ENCODE data around the gene PRPS1. TPM values are rescaled to one million over a fixed set of nuclear protein-coding genes. Genes with fewer than 3 reads are reported as not detected.

The PRPS1 gene
- total RNA-seq, 2 experiments from 2014 or later = 123 to 129 TPM

DNA sequence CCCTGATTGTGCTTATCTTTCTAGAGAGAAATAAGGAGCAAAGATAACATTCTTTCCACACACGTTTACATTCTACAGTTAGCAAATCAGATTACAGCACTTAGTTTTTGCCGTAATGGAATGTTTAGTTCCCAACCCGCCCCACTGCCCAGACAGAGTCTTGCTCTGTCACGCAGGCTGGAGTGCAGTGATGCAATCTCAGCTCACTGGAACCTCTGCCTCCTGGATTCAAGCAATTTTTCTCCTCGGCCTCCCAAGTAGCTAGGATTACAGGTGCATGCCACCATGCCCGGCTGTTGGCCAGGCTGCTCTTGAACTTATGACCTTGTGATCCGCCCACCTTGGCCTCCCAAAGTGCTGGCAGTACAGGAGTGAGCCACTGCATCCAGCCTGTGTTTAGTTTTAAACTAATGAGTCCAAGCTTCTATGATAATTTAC, 8.4 kb upstream of the PRPS1 start:
- no peaks in the 10 kb centered on the region for H3K9me3 Mint-ChIP-seq
- H3K4me3 Mint-ChIP-seq = no peak overlapping the region
- no peaks in the 10 kb centered on the region for H3K4me1 Mint-ChIP-seq
- no peaks in the 10 kb centered on the region for H3K36me3 Mint-ChIP-seq
- DNase-seq = no peak
- H3K27me3 Mint-ChIP-seq = no peaks in the 10 kb centered on the region
- H3K27ac Mint-ChIP-seq = no peak overlapping the region

DNA sequence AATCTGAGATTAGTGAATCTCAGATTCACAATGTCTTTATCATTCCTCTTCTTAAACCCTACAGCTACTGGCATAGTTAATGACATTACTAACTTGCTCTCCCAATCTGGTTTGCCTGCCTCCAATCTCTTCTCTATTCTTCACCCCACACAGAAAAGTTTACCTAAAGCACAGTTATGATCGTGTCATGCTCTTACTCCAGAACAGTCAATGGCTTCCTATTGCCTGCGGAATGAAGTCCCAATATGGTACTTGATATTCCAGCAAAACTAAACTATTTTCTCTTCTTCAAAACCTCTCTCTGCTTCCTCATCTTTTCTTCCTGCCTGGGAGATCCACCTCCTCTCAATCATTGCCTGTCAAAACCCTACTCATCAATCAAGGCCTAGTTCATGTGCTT, 3.4 kb upstream of the PRPS1 start:
- Mint-ChIP-seq H3K27ac (no peak overlapping the region), H3K36me3 (no peaks in the 10 kb centered on the region), H3K4me1 (peaks cover 3% of the 10 kb centered on the region), H3K27me3 (no peaks in the 10 kb centered on the region), H3K9me3 (no peaks in the 10 kb centered on the region), H3K4me3 (no peak overlapping the region)
- DNase-seq = no peak

DNA sequence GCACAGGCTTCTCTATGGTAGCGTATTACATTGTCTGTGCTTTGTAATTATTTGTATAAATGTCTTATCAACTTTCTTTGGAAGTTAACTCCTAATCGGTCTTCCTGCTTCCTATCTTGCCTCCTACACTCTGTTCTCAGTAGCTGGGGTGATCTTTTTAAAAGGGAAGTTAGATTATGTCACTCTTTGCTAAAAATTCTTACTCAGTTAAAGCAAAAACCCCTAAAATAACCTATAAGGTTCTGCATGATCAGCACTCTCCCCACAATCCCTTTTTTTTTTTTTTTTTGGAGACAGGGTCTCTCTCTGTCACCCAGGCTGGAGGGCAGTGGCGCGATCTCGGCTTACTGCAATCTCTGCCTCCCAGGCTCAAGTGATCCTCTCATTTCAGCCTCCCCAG, 2.6 kb upstream of the PRPS1 start:
- H3K27me3 Mint-ChIP-seq = no peaks in the 10 kb centered on the region
- DNase-seq = no peak
- H3K27ac Mint-ChIP-seq = no peak overlapping the region
- H3K9me3 Mint-ChIP-seq = no peaks in the 10 kb centered on the region
- H3K4me1 Mint-ChIP-seq = peaks cover 12% of the 10 kb centered on the region
- H3K4me3 Mint-ChIP-seq = no peak overlapping the region
- H3K36me3 Mint-ChIP-seq = no peaks in the 10 kb centered on the region

DNA sequence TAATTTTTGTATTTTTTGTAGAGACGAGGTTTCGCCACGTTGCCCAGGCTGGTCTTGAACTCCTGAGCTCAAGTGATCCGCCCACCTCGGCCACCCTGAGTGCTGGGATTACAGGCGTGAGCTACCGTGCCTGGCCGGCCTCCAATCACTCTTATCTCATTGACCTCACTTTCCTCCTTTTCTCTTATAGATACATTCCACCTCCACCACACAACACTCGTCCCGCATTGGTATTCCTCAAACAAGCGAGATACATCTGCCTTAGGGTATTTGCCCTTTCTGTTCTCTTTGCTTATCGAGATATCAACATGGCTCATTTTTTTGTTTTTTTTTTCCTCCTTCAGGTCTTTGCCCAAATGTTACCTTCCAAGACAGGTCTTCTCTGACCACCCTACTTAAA, 1.8 kb upstream of the PRPS1 start:
- Mint-ChIP-seq H3K27me3 (no peaks in the 10 kb centered on the region), H3K4me1 (peaks cover 13% of the 10 kb centered on the region), H3K27ac (no peak overlapping the region), H3K36me3 (no peaks in the 10 kb centered on the region), H3K4me3 (no peak overlapping the region), H3K9me3 (no peaks in the 10 kb centered on the region)
- no peak for DNase-seq

DNA sequence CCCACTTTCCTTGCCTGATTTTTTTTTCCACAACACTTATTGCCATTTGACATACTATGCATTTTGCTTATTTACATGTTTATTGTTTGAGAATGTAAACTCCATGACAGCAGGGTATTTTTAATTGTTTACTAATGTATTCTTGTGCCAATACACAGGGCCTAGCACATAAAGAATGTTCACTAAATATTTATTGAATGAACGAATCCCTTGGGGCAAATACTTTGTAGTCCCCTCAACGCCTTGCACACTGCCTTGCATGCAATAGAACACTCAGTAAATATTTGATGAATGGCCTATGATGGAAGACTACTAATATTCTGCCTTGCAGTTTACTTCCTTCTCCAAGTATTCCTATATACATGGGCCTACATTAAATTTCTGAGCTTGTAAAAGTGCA, 1.4 kb upstream of the PRPS1 start:
- peaks cover 14% of the 10 kb centered on the region for H3K4me1 Mint-ChIP-seq
- H3K36me3 Mint-ChIP-seq = no peaks in the 10 kb centered on the region
- H3K27me3 Mint-ChIP-seq = no peaks in the 10 kb centered on the region
- no peak for DNase-seq
- no peaks in the 10 kb centered on the region for H3K9me3 Mint-ChIP-seq
- H3K27ac Mint-ChIP-seq = no peak overlapping the region
- no peak overlapping the region for H3K4me3 Mint-ChIP-seq

DNA sequence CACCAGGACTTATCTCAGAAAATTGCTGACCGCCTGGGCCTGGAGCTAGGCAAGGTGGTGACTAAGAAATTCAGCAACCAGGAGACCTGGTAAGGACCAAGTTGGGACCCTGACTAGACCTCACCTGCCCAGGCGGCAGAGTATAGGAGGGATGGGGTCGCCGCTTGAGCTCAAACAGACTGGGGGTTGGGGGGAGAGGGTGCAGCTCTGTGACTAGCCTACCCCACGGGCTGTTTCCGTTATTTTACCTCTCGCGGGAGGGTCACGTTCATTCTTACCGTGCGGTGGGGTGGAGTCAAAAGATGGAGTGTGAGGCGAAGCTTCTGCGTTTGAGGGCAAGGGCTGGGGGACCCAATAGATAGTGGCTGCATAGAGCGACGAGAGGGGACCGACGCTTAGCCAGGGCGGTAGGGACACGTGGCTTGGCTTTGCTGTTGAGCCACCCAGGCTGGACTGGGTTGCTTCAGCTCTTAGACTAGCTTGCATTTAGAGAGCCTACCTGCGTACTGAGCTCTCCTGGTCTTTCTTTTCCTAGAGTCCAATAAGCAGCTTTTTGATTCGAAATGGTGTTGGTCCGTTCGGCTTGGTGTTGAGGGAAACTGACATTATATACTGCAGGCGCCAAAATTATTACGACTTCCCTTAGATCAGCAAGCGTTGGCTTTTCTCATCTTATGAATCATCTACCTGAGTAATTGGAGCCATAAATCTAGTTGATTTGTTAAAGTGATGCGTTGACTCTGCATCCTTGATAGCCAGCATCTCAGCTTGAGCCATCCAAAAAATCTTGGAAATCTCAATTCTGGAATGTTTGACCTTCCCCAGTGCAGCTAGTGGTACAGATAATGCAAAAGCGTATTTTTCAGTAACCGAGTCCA, 591 bp downstream of the PRPS1 start:
- Mint-ChIP-seq H3K4me3 (peak overlapping the region; percentile 92), H3K4me1 (peaks cover 20% of the 10 kb centered on the region), H3K9me3 (no peaks in the 10 kb centered on the region), H3K27ac (peak overlapping the region; percentile 94), H3K36me3 (peaks cover 5% of the 10 kb centered on the region), H3K27me3 (no peaks in the 10 kb centered on the region)
- peak; percentile 52 for DNase-seq

DNA sequence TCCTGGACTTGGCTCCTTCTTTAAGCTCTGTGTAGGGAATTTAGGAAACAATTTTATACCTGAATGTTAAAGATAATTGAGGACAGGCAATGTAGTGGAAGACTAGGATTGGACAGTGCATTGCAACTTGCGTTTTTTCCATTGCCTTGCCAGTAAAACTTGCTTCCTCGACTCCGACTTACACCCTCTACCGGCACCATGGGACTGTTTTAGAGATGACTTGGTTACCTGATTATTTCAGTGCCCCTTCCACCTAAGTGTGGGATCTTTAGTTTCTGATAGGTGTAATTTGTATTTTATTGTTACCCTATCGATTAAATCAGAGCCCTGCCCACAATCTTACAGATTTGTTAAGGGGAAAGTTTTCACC, 1.2 kb downstream of the PRPS1 start:
- peak overlapping the region; percentile 94 for H3K27ac Mint-ChIP-seq
- H3K27me3 Mint-ChIP-seq = no peaks in the 10 kb centered on the region
- DNase-seq = peak; percentile 2
- H3K4me3 Mint-ChIP-seq = peak overlapping the region; percentile 92
- H3K4me1 Mint-ChIP-seq = peaks cover 20% of the 10 kb centered on the region
- no peaks in the 10 kb centered on the region for H3K9me3 Mint-ChIP-seq
- peaks cover 5% of the 10 kb centered on the region for H3K36me3 Mint-ChIP-seq

DNA sequence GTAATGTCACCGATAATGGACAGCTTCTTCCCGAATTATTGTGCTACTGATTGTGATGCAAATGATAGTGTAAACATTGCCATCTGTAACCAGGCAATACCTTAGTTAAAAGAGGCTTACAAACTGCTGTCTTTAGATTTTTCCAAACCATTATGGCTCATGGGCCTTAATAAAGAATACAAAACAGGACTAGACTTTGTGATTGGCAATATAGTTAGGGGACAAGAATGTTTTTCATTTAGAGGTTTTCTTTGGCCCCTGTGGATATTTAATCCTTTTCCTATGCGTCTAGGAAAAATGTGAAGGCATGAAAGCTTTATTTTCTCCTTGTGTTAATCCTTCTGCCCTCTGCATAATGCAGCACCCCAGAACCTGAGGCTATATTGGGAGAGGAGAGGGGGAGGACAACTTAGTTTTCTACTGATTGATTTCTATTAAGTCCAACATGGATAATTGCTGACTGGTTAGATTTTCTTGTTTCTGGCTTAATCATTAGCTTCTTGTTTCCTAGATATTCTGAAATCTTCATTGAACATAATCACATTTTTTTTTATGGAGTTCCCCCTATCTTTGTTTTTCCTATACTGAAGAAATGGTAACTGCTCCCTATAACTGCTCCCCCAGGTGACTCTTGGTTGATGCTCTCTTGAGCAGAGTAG, 1.9 kb downstream of the PRPS1 start:
- no peaks in the 10 kb centered on the region for H3K9me3 Mint-ChIP-seq
- peak overlapping the region; percentile 92 for H3K4me3 Mint-ChIP-seq

DNA sequence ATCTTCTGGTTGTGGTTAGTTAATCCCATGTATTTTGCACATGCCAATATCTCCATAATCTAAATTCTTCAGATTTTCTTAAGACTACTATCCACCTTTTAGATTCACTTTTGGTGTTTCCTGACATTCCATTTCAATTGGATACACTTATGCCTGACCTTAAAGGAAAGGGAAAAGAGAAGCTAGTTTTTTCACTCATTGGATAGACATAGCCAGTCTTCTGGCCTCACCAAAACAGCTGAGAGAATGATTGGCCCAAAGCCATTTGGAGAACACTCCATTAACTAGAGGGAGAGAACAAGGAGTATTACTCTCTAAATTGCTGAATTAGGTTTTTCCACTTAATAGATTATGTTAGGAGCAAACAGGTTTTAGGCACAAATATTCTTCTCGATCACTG, 4.0 kb downstream of the PRPS1 start:
- no peak for DNase-seq
- Mint-ChIP-seq H3K4me1 (peaks cover 27% of the 10 kb centered on the region), H3K27me3 (no peaks in the 10 kb centered on the region), H3K9me3 (no peaks in the 10 kb centered on the region), H3K36me3 (peaks cover 7% of the 10 kb centered on the region), H3K27ac (no peak overlapping the region), H3K4me3 (no peak overlapping the region)

More for the DNA sequence above, 1.9 kb downstream of the PRPS1 start:
- DNase-seq = no peak
- Mint-ChIP-seq H3K27ac (no peak overlapping the region), H3K36me3 (peaks cover 5% of the 10 kb centered on the region), H3K27me3 (no peaks in the 10 kb centered on the region), H3K4me1 (peaks cover 20% of the 10 kb centered on the region)

DNA sequence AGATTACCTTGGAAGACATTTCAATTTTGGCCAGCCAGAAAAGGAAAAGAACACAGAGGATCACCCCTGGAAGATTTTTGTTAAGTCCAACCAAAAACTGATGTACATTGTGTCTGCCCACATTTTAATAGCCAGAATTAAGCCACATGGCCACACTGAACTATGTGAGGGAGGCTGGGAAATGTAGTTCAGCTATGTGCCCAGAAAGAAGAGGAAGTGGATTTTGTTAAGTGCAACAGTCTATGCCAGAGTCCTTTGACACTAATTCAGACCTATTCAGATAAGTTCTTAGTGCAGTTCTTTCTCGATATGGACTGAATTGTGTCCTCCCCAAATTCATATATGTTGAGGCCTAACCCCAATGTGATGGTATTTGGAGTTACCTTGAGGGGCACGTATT, 18.4 kb downstream of the PRPS1 start:
- no peak overlapping the region for H3K4me3 Mint-ChIP-seq
- no peak for DNase-seq
- no peaks in the 10 kb centered on the region for H3K27me3 Mint-ChIP-seq
- peaks cover 10% of the 10 kb centered on the region for H3K36me3 Mint-ChIP-seq
- peak overlapping the region; percentile 38 for H3K27ac Mint-ChIP-seq
- H3K9me3 Mint-ChIP-seq = no peaks in the 10 kb centered on the region
- H3K4me1 Mint-ChIP-seq = no peaks in the 10 kb centered on the region

DNA sequence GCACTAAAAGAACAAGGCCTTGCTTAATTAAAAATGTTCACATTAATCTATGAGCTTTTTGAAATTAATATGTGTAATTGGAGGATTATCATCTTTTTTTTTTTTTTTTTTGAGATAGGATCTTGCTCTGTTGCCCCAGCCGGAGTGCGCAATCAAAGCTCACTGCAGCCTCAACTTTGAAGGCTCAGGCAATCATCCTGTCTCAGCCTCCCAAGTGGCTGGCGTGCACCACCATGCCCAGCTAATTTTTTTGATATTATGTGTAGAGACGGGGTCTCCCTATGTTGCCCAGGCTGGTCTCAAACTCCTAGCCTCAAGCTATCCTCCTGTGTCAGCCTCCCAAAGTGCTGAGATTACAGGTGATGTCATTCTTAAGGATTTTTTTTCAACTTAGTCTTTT, 20.0 kb downstream of the PRPS1 start:
- H3K4me1 Mint-ChIP-seq = no peaks in the 10 kb centered on the region
- no peaks in the 10 kb centered on the region for H3K9me3 Mint-ChIP-seq

DNA sequence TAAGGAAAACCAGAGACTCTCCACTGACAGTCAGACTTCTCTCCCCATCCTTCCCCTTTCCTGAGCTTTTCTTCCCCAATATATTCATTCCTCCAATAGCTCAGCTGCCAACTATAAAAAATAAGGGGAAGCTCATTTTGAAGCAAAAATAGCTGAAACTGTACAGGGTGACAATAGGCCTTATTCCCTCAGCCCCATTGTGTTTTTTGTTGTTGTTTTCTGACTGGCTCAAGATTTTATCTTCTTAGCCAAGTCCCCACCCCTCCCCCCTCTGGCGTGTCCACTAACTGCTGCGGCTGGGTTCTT, 26.2 kb downstream of the PRPS1 start:
- Mint-ChIP-seq H3K27ac (no peak overlapping the region), H3K36me3 (no peaks in the 10 kb centered on the region), H3K27me3 (no peaks in the 10 kb centered on the region)

More for the DNA sequence above, 20.0 kb downstream of the PRPS1 start:
- no peak for DNase-seq
- Mint-ChIP-seq H3K36me3 (peaks cover 10% of the 10 kb centered on the region), H3K27ac (no peak overlapping the region), H3K27me3 (no peaks in the 10 kb centered on the region), H3K4me3 (no peak overlapping the region)

DNA sequence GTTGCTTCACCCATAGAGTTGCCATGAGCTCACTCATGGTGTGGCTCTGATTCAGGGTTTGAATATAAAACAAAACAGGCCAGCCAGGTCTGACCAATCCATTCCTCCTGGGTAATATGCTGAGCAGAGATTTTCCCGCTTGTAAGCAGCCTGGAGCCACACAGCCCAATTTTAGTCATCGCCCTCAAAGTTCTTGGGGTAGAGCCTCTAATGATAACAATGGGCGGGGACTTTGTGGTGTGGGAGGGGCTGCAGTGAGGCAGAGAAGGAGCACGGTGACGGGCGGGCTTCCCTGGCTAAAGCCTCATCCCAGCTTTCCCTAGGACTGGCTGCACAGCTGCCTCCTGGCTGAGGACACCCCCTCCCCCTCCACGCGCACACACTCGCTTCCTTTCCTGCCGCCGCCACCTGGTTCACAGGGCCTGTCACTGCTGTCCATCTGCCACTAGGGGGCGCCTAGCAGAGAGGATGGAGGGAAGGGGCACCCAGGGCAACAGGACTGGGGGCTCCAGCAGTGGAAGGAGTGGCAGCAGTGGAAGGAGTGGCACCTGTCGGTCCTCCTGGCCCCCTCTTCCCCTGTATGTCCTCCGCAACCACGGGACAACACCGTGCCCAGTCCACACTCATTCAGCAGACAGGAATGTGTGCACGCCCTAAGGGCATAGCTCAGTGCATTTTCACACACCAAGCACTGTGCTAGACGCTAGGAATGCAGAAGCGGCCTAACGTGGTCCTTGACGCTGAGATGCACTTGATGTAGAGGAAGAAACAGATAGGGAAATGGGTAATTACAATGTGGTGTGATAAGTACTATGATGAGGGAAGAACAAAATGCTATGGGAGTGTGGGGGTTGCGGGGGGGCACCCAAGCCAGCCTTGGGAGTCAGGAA, 26.8 kb downstream of the PRPS1 start:
- Mint-ChIP-seq H3K9me3 (no peaks in the 10 kb centered on the region), H3K36me3 (no peaks in the 10 kb centered on the region), H3K27ac (no peak overlapping the region), H3K4me1 (peaks cover 9% of the 10 kb centered on the region), H3K4me3 (no peak overlapping the region), H3K27me3 (no peaks in the 10 kb centered on the region)
- DNase-seq = peak; percentile 63

More for the DNA sequence above, 26.2 kb downstream of the PRPS1 start:
- H3K9me3 Mint-ChIP-seq = no peaks in the 10 kb centered on the region
- no peak overlapping the region for H3K4me3 Mint-ChIP-seq
- peaks cover 9% of the 10 kb centered on the region for H3K4me1 Mint-ChIP-seq
- DNase-seq = no peak

DNA sequence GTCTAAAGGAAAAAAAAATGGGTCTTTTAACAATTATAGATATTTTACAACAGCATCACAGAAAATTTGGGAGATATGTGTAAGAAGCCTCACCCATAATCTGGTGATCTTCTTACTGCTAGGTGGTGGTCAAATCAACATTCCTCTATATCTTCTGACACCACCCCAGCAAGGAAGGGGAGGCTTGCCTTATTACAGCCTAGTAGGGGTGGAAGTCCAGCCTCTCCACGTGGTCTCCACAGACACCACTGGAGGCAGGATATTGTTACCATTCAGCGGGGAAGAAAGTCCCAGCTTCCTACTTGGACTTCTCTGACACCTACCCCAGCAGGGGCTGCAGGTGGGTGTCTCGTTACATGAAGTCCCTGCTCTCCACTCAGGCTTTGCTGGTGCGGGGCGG, 28.7 kb downstream of the PRPS1 start:
- H3K4me3 Mint-ChIP-seq = no peak overlapping the region

DNA sequence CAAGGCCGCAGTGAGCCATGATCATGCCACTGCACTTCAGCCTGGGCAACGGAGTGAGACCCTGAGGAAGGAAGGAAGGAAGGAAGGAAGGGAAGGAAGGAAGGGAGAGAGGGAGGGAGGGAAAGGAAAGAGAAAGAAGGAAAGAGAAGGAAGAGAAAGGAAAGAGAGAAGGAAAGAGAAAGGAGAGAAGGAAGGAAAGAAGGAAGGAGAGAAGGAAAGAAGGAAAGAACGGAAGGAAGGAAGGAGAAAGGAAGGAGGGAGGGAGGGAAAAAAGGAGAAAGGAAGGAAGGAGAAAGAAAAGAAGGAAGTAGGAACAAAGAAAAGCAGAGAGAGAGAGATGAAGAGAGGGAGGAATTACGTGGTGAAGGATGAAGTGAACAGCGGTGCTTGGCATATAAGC, 30.4 kb downstream of the PRPS1 start:
- H3K4me3 Mint-ChIP-seq = no peak overlapping the region
- H3K36me3 Mint-ChIP-seq = no peaks in the 10 kb centered on the region
- no peak for DNase-seq
- H3K27ac Mint-ChIP-seq = no peak overlapping the region
- no peaks in the 10 kb centered on the region for H3K9me3 Mint-ChIP-seq
- H3K27me3 Mint-ChIP-seq = no peaks in the 10 kb centered on the region
- peaks cover 9% of the 10 kb centered on the region for H3K4me1 Mint-ChIP-seq

More for the DNA sequence above, 28.7 kb downstream of the PRPS1 start:
- no peak overlapping the region for H3K27ac Mint-ChIP-seq
- DNase-seq = no peak
- H3K4me1 Mint-ChIP-seq = peaks cover 9% of the 10 kb centered on the region
- H3K9me3 Mint-ChIP-seq = no peaks in the 10 kb centered on the region
- H3K36me3 Mint-ChIP-seq = no peaks in the 10 kb centered on the region
- no peaks in the 10 kb centered on the region for H3K27me3 Mint-ChIP-seq
